GM18498 (cell line): ENCODE data around the gene FAM89B.
A peak's percentile ranks its signal among the peaks of the same experiment; 100 is the strongest.

Experiments used
- ATAC-seq: cut with Tn5 transposase; IDR thresholded peaks from one replicate; pipeline ENCODE4 v1.9.1; 2021; ENCODE audit warnings: mild to moderate bottlenecking, moderate library complexity; ENCODE audit not compliant: unreplicated experiment

FAM89B gene

GRCh38 chr11:65573391-65574079, 1.2 kb downstream of the FAM89B start:
- no peak for ATAC-seq

DNA sequence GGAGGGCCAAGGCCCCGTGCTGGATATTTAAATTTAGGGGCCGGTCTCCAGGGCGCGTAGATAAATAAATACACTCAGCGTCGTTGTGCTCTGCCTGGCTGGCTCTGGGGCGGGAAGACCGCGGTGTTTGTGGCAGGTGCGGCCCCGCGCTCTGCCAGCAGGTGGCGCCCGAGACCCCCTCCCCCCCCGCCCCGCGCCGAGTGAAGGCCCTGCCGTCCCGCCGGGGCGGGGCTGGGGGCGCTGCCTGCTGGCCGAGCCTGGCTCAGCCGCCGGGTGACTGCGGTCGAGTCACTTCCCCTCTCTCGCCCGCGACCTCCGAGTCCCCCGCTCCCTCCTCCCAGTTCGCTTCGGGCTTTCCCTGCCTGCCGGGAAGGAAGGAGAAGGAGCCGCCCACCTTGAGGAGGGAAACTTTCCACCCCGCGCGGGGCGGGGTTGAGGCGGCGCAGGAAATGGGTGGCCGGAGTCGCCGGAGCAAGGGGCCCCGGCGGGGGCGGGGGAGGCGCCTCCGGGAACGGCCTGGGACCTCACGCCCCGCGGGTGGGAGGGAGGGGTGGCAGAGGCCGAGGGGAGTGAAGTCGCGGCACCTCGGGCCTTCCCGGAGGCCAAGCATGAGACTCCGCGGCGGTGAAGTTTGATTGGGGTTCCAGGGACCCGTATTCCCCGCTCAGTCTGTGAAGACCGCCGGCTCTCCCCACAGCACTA, 1.9 kb downstream of the FAM89B start:
- ATAC-seq: peak; percentile 33

GRCh38 chr11:65574811-65575567, 2.7 kb downstream of the FAM89B start:
- no peak for ATAC-seq

GRCh38 chr11:65575568-65576231, 3.4 kb downstream of the FAM89B start, which contains the start of gene EHBP1L1:
Gene EHBP1L1, plus strand, starts transcription at chr11:65576053. Its CDS starts 250 bp downstream, at chr11:65576303.
- no peak for ATAC-seq

DNA sequence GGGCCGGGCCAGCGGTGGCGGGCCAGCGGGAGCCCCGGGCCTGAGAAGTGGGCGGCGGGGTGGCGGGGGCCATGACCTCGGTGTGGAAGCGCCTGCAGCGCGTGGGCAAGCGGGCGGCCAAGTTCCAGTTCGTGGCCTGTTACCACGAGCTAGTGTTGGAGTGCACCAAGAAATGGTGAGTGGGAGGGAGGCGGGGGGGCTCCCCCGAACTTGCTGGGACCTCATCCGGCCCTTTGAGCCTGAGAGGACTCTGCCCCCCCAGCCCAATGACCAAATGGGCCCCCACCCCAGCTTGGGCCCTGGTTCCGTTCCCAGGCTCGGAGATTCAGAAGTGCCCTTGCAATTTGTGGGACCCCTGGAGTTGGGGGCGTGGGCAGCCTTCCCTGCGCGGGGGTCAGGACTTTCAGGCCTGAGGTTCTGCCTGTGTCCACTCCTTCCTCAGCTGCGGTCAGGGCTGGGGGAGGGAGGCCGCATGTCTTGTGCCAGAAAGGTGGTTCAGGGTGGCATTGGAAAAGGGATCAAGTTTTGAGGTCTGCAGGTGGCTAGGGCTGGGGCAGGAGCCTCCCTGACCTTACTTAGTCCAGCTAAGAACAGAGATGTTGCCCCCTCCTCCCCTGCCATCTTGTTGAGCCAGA, 4.0 kb downstream of the FAM89B start:
- no peak for ATAC-seq

DNA sequence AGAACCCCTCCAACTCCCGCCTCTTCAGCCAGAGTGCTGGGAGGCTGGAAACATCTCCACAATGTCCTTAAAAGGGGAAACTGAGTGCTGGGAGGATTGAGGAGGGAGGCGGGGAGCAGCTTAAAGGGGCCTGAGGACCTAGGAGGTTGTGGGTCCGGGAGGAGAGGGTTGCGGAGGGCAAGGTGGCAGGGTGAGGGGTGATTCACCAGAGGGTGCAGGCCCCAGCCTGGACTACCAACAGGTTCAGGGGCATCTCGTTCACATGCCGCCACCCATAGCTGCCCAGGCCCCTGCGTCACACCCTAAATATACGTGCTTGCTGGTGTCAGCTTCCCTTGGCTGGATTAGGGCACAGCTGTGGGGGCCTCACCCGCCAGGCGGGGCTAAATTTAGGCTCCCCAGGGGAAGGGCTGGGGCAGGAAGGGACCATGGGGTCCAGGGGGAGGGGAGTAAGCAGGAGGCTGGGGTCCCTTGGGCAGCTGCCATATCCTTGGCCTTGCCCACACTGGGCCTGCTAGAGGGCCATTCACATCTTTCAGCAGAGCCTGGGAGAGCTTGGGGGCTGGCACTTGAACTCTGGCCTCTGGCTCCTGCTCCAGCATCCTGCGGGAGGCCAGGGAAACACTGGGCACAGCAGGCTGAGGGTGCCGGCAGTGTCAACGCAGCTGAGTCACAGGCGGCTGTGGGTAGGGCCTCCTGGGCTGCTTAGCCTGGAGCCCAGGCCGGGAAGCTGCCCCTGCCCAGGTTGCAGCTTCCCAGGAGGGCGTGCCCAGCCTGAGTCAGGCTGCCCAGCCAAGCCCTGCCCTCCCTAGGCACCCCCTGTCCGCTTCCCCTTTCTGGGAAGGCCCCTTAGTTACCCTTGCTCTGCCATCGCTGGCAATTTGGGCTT, 4.8 kb downstream of the FAM89B start:
- ATAC-seq: no peak

DNA sequence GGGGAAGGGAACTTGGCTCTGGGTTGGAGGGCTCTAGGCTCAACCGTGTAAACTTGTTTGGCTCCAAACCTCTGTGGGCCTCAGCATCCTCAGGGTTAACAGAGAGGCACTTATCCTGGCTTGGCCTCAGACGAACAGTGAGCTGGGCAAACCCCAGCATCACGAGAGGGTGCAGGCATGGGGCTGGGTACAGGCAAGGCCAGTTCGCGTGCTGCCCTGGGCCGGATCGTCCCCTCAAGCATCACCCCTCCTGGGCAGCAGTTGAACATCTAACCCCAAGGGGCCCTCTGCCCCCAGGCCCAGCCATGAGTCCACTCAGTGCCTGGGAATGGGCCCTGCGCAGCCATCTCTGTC, 5.4 kb downstream of the FAM89B start:
- no peak for ATAC-seq

DNA sequence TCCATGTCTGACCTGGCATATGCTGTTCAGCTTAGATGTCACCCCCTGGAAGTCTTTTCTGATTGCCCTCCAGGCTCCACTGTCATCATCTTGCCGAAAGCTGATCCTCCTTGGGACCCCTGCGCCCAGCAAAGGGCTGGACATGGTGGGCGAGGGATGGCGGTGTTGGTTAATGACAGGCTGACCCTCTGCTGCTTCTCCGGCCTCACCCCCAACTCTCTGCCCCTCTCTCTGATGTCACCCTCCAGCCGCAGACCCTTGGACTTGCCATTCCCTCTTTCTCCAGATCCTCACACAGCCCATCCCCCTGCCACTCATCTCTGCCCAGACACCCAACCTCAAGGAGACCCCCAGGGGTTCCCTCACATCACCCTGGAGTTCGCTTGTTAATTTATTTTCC, 5.8 kb downstream of the FAM89B start:
- no peak for ATAC-seq

- ATAC-seq: no peak
Measured at GRCh38 chr11:65578667-65579066, 6.3 kb downstream of the FAM89B start.

GRCh38 chr11:65579291-65579690, 7.0 kb downstream of the FAM89B start:
- ATAC-seq: no peak

DNA sequence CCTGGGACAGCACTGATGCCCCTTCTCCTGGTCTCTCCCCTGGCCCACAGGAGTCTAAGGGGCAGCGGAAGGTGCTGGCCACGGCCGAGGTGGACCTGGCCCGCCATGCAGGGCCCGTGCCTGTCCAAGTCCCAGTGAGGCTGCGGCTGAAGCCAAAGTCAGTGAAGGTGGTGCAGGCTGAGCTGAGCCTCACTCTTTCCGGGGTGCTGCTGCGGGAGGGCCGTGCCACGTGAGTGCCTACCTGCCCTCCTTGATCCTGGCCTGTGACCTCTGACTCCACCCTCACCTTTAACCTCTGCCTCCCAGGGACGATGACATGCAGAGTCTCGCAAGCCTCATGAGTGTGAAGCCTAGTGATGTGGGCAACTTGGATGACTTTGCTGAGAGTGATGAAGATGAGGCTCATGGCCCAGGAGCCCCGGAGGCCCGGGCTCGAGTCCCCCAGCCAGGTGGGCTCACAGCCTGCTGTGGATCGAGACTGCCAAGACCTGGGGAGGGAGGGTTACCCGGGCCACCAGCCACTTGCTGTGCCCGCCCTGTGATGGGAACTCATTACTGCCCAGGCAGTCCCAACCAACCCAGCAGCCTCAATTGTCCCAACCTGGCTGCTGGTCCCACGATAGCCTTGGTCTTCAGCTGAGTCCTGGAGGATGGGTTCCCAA, 7.8 kb downstream of the FAM89B start:
- ATAC-seq: no peak

- no peak for ATAC-seq
Measured at GRCh38 chr11:65580756-65581155, 8.4 kb downstream of the FAM89B start.

- ATAC-seq: no peak
Measured at GRCh38 chr11:65581928-65582327, 9.6 kb downstream of the FAM89B start.

DNA sequence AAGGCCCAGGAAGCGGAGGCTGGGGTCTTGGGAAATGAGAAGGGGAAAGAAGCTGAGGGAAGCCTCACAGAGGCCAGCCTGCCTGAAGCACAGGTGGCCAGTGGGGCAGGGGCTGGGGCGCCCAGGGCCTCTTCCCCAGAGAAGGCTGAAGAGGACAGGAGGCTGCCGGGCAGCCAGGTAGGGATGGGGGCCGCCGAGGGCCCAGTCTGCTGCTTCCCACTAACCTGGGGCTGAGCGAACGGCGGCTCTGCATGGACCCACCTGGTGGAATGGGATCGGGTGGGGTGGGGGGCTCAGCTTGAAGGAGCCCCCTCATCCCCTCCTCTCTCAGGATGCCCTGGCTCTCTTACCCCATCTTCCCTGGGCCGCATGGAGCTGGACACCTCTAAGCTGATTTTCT, 11.3 kb downstream of the FAM89B start:
- no peak for ATAC-seq

- ATAC-seq: no peak
Measured at GRCh38 chr11:65584106-65584505, 11.8 kb downstream of the FAM89B start.

DNA sequence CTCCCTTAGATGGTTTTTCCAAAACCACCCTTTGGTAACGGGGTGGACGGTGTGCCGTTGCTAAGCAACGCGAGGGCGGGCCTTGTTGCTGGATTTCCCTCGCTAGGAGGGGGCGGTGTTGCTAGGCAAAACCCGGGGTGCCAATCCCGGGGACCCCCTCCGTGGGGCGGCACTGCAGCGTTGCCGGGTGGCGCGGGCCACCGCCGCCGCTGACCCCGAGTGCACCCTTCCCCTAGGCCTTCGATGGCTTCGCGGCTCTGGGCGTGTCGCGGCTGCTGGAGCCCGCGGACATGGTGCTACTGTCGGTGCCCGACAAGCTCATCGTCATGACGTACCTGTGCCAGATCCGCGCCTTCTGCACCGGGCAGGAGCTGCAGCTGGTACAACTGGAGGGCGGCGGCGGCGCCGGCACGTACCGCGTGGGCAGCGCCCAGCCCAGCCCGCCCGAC, 12.4 kb downstream of the FAM89B start:
- no peak for ATAC-seq

DNA sequence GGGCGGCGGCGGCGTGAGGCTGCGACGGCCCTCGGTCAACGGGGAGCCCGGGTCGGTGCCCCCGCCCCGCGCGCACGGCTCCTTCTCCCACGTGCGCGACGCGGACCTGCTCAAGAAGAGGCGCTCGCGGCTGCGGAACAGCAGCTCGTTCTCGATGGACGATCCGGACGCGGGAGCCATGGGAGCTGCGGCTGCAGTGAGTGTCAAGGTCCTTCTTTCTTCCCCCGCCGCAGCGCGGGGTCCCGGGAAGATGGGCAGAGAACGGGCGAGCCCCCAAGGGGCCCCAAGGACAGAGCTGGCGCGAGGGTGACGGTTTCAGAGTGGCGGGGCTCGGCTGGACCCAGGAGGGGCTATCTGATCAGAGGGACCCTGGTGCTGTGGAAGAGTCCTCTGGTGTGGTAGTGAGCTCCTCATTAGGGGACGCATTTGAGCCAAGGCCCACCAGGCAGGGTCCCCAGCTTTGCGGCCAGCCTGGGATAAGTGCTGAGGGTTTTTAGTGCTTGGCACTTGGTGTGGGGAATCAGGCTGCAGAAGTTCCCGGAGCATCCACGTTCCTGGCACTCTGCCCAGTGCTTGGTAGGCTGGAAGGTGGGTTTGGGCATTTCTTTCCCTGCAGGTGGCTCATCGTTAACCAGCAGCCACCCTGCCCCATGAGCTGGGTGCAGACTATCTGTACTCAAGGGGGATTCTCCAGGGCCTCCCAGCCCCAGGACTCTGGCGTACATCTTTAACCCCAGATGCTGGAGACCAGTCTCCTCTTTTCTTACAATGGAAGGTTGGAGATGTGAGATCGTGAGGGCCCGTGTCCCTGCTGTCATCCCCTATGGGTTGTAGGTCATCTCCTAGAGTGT, 13.3 kb downstream of the FAM89B start:
- ATAC-seq: no peak

DNA sequence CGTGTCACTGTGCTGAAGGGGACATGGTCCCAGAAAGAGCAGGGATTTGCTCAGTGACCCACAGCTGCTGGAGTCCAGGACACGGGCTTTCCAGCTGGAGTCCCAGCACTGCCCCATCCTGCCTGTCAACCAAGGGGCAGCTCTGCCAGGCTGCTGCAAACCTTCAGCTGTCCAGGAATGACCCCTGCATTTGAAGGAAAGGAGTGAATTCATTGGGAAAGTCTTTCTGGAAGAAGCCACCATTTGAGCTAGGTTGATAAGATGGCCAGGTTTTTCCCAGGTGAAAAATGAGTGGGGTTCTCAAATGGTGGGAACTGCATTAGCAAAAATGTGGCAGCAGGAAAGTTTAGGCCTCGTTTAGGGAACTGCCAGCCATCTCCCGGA, 13.9 kb downstream of the FAM89B start:
- no peak for ATAC-seq
